Common myeloid progenitor, CD34-positive (primary cell): ENCODE results near the gene DPYD.
A peak's percentile ranks its signal among the peaks of the same experiment; 100 is the strongest.

Experiments used
- CTCF ChIA-PET: fragments of 350-600 bp; sonication (Branson Sonifier 250); formaldehyde crosslinking; loops from one replicate; lab custom pipeline; 2021; ENCODE audit warnings: antibody characterized with exemption; lab: Charles Lee
- POLR2A ChIA-PET: fragments of 350-600 bp; sonication (Branson Sonifier 250); formaldehyde crosslinking; loops from one replicate; lab custom pipeline; 2021; ENCODE audit warnings: antibody characterized with exemption; lab: Charles Lee
- DNase-seq, 3 donors: peaks; one replicate each; pipeline versions ENCODE4 v3.0.0 to v3.0.0-alpha.2; 2013
- H3K27ac ChIP-seq, 2 experiments: 1 replicate in 1 of 2; 2 replicates in 1 of 2; pipeline ENCODE4 v1.7.0; 2013; ENCODE audit warnings: inconsistent platforms in 2 of 2, low read length in 2 of 2, mild to moderate bottlenecking in 2 of 2, low read depth in 1 of 2, moderate library complexity in 1 of 2; ENCODE audit not compliant: severe bottlenecking in 2 of 2, insufficient read depth in 1 of 2, poor library complexity in 1 of 2
- H3K27me3 ChIP-seq, 5 experiments: replicated peaks in 2 of 5; 1 replicate in 3 of 5; 2 replicates in 2 of 5; pipeline versions ENCODE4 v1.6.1 to v1.7.0; 2013; ENCODE audit warnings: low read length in 4 of 5, mild to moderate bottlenecking in 2 of 5, moderate library complexity in 2 of 5, inconsistent platforms in 1 of 5; ENCODE audit not compliant: insufficient read depth in 5 of 5, control insufficient read depth in 4 of 5
- H3K36me3 ChIP-seq, 4 experiments: 1 replicate in 2 of 4; 2 replicates in 2 of 4; pipeline versions ENCODE4 v1.6.1 to v1.7.0; 2013; ENCODE audit warnings: low read length in 3 of 4, control low read depth in 1 of 4, mild to moderate bottlenecking in 1 of 4; ENCODE audit not compliant: control insufficient read depth in 4 of 4, insufficient read depth in 4 of 4
- H3K4me1 ChIP-seq, 4 experiments: 1 replicate in 3 of 4; 2 replicates in 1 of 4; pipeline versions ENCODE4 v1.6.1 to v1.7.1; 2013; ENCODE audit warnings: low read length in 3 of 4, mild to moderate bottlenecking in 3 of 4, control low read depth in 1 of 4, inconsistent platforms in 1 of 4, moderate library complexity in 1 of 4; ENCODE audit not compliant: control insufficient read depth in 4 of 4, insufficient read depth in 4 of 4; ENCODE audit errors: control extremely low read depth in 1 of 4
- H3K4me3 ChIP-seq, 7 experiments: 1 replicate in 4 of 7; 2 replicates in 3 of 7; pipeline versions ENCODE4 v1.5.1 to v1.7.0; 2013; ENCODE audit warnings: mild to moderate bottlenecking in 7 of 7, low read length in 6 of 7, moderate library complexity in 6 of 7, inconsistent platforms in 2 of 7, low read depth in 2 of 7, control low read depth in 1 of 7; ENCODE audit not compliant: insufficient read depth in 4 of 7, control insufficient read depth in 1 of 7; ENCODE audit errors: extremely low read depth in 1 of 7
- H3K9me3 ChIP-seq, 5 experiments: 1 replicate in 4 of 5; 2 replicates in 1 of 5; pipeline versions ENCODE4 v1.6.1 to v1.7.1; 2013; ENCODE audit warnings: low read length in 4 of 5, mild to moderate bottlenecking in 2 of 5, inconsistent platforms in 1 of 5, low read depth in 1 of 5, moderate library complexity in 1 of 5; ENCODE audit not compliant: control insufficient read depth in 4 of 5, insufficient read depth in 2 of 5; ENCODE audit errors: control extremely low read depth in 1 of 5
- WGBS: methylation state at CpG from one replicate; pipeline ENCODE4 v1.1.5; 2013; ENCODE audit not compliant: insufficient coverage; 5-methylcytosine and 5-hydroxymethylcytosine counted together

DPYD gene

DNA sequence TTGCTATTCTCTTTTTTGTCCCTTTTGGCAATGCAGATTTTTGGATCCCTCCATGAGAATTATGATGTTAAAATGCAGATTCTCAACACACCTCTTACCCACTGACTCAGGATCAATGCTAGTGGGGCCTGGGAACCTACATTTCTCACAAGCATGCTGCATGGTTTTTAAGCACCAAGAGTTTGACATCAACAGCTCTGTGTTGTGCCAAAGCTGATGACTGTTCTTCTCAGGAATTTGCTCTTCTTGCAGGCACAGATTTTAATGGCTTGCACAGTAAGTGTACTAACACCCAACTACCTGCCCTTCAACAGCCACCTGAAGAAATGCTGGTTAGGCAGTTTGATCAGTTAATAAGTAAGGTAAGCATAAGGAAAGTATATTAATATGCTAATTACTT lies 730.5 kb downstream of the DPYD start:
- POLR2A ChIA-PET = interaction anchor here (0.6 kb wide), 1 partner anchor 102 kb away, joined by 3 read pairs; no protein-coding TSS in a partner anchor
- CTCF ChIA-PET = no interaction called here
- Histone ChIP-seq H3K27ac (no peak overlapping the region), H3K4me3 (no peak overlapping the region), H3K9me3 (no peaks in the 10 kb centered on the region), H3K36me3 (peaks cover 0 to 20% (median 5%) of the 10 kb centered on the region in 4 experiments), H3K4me1 (no peaks in the 10 kb centered on the region), H3K27me3 (no peaks in the 10 kb centered on the region)
- no peak for DNase-seq

DNA sequence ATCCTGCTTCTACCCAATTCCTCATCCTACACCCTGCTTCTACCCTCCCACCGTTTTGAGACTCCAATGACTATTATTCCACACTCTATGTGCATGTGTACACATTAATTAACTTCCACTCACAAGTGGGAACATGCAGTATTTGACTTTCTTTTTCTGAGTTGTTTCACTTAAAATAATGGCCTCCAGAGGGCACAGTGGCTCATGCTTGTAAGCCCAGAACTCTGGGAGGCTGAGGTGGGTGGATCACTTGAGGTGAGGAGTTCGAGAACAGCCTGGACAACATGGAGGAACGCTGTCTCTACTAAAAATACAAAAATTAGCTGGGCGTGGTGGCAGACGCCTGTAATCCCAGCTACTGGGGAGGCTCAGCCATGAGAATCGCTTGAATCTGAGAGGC lies 734.5 kb downstream of the DPYD start:
- DNase-seq = peak; percentile 3 to 19 (median 15)
- Histone ChIP-seq H3K36me3 (peaks cover 0 to 11% (median 2%) of the 10 kb centered on the region in 4 experiments), H3K27me3 (no peaks in the 10 kb centered on the region), H3K27ac (no peak overlapping the region), H3K4me1 (no peaks in the 10 kb centered on the region), H3K9me3 (no peaks in the 10 kb centered on the region), H3K4me3 (no peak overlapping the region)
- CTCF ChIA-PET = interaction anchor here (0.6 to 1.6 kb wide), 2 partner anchors 15 to 1871 kb away, joined by 3 read pairs; no protein-coding TSS in a partner anchor
- POLR2A ChIA-PET = no interaction called here
- 100% methylated on average over 6 of the region's 6 CpGs for WGBS

DNA sequence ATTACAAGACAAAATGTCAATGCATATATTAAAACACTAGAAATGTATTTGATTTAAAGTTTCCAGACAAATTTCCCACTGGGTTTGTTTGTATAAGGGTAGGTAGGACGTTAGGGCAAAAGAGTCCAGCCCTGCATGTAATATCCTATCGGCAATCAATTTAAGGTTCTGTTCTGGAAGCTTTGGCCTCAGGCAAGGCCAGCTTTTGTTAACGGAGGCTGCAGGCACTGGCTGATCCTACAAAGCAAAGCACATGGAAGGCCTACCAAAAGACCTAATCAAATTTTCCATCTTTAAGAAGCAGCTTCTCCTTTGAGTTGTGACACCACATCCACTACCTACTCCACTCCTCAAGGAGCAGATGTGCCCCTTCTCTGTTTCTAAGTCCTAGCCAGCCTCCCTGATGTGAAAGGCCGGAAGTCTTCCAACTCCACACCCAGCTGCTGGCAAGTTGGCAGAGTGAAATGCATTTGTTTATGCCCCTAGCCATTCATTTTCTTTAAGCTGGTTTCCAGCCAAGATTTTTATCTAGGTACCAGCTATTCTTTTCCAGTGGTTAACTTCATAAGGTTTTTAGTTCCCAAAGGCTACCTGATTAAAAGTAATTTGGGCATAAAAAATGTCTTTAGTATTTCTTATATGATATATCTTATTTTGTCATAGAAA lies 746.7 kb downstream of the DPYD start:
- Histone ChIP-seq H3K27me3 (no peaks in the 10 kb centered on the region), H3K4me1 (no peaks in the 10 kb centered on the region), H3K4me3 (no peak overlapping the region), H3K36me3 (no peaks in the 10 kb centered on the region), H3K27ac (no peak overlapping the region), H3K9me3 (no peaks in the 10 kb centered on the region)
- CTCF ChIA-PET = interaction anchor here (1.2 kb wide), 1 partner anchor 36 kb away, joined by 3 read pairs; no protein-coding TSS in a partner anchor
- no peak for DNase-seq
- POLR2A ChIA-PET = no interaction called here
- 100% methylated on average over 4 of the region's 4 CpGs for WGBS

DNA sequence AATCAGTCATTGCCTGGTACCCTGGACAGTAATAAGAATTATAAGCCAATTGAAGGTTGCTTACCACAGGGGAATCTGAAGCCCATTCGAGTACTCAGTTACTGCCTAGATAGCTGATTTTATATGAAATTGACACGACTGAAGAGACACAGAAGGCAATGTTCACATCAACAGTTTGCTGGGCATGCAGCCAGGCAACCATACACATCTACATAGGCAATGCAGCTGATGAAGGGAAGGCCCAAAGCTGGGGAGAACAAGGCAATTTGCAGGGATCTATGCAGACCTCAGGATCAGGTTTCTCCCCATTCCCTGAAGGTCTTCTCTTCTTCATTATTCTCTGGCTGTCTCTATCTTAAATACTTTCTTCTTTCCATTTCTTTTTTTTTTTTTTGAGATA lies 750.5 kb downstream of the DPYD start:
- ChIA-PET POLR2A (no interaction called here), CTCF (no interaction called here)
- no peaks in the 10 kb centered on the region for H3K4me1 ChIP-seq
- DNase-seq = no peak
- no peaks in the 10 kb centered on the region for H3K9me3 ChIP-seq
- 100% methylated on average over 2 of the region's 2 CpGs for WGBS
- H3K27me3 ChIP-seq = no peaks in the 10 kb centered on the region
- H3K27ac ChIP-seq = no peak overlapping the region
- H3K36me3 ChIP-seq = no peaks in the 10 kb centered on the region
- H3K4me3 ChIP-seq = no peak overlapping the region

DNA sequence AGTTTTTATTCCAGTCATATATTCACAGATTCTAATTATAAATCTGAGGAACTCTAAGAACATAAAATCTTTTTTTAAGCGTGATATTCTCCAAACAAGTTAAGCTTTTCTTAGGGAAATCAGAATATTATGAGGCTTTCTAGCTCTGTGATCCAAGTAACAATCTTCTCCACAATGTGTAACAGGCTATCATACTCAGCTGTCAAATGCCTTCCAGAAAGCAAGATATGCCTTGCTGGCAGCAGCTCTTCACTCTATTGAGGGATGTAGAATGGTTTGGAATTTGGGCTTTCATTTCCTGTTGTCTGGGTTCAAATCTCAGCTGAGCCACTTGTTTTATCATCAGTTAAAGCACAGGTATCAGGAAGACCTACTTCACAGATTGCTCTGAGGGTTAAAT lies 752.8 kb downstream of the DPYD start:
- DNase-seq = no peak
- Histone ChIP-seq H3K36me3 (peaks cover 0 to 4% (median 0%) of the 10 kb centered on the region in 4 experiments), H3K27me3 (no peaks in the 10 kb centered on the region), H3K4me1 (no peaks in the 10 kb centered on the region), H3K4me3 (no peak overlapping the region), H3K27ac (no peak overlapping the region), H3K9me3 (peaks cover 0 to 8% (median 0%) of the 10 kb centered on the region in 5 experiments)
- ChIA-PET CTCF (no interaction called here), POLR2A (interaction anchor here (0.7 kb wide), 1 partner anchor 406 kb away, joined by 3 read pairs; no protein-coding TSS in a partner anchor)
- WGBS = 83% methylated on average over 1 of the region's 1 CpG

DNA sequence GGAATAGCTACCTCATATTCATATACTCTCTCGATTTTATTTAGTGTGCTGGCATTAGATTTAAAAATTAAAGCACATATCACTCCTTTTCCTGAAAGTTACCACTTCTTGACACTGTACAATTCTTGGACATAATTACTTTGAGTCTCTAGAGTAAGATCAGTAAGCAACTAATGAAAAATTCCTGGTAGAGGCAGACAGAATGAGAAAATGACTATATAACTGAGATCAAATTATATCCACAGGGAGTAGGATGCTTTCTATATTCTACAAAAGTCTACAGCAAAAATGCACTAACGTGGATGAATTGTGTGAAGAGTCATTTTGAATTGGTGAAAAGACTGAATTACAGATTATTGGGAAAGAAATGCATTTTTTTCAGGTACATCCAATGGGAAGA lies 753.6 kb downstream of the DPYD start:
- no CpG with 5 or more reads among the region's 2 CpGs for WGBS
- CTCF ChIA-PET = no interaction called here

DNA sequence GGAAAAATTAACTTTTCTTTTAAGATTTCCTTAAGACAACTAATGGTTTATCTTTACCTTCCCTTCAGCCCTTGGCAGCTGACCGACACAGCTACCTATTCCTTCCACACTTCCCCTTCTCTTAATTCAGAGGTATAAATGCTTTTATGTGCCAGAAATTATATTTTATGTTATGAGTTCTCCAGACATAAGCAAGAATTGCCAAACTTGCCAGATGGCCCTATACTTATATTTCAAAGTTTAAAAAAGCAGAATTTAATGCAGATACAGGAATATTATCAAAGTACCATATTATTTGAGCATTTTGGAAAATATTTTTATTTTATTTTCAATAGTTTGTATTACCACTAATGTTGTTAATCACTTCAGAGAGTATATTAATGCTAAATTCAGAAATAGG lies 754.2 kb downstream of the DPYD start:
- WGBS = no CpG with 5 or more reads among the region's 1 CpG
- Histone ChIP-seq H3K27me3 (no peaks in the 10 kb centered on the region), H3K36me3 (peaks cover 0 to 4% (median 0%) of the 10 kb centered on the region in 4 experiments), H3K27ac (no peak overlapping the region), H3K9me3 (peaks cover 0 to 8% (median 0%) of the 10 kb centered on the region in 5 experiments), H3K4me3 (no peak overlapping the region), H3K4me1 (no peaks in the 10 kb centered on the region)
- CTCF ChIA-PET = no interaction called here
- DNase-seq = no peak
- POLR2A ChIA-PET = no interaction called here

More for the DNA sequence above, 753.6 kb downstream of the DPYD start:
- POLR2A ChIA-PET = no interaction called here
- Histone ChIP-seq H3K27me3 (no peaks in the 10 kb centered on the region), H3K27ac (no peak overlapping the region), H3K36me3 (peaks cover 0 to 4% (median 0%) of the 10 kb centered on the region in 4 experiments), H3K9me3 (peaks cover 0 to 8% (median 0%) of the 10 kb centered on the region in 5 experiments), H3K4me1 (no peaks in the 10 kb centered on the region), H3K4me3 (no peak overlapping the region)
- no peak for DNase-seq
